SK-N-SH (cell line): Measurements from ENCODE around the gene MYLK4. TPM values are rescaled to one million over a fixed set of nuclear protein-coding genes. Genes with fewer than 3 reads are reported as not detected.

Experiments
- CTCF ChIA-PET: fragments of 300-600, 350-600 bp; formaldehyde crosslinking; extraction: SDS; loops from one replicate; lab custom pipeline; 2021; lab: Yijun Ruan, JAX
- POLR2A ChIA-PET: fragments of 350-600 bp; sonication (Branson Sonifier 250); formaldehyde crosslinking; extraction: SDS; loops from one replicate; lab custom pipeline; 2020; ENCODE audit warnings: antibody characterized with exemption, inconsistent platforms; lab: Yijun Ruan, JAX
- DNase-seq: peaks from one replicate; pipeline ENCODE4 v3.0.0; 2012
- H2AFZ ChIP-seq: fragments of 200-600 bp; sonication (generic); 2 replicates; pipeline ENCODE4 v1.8.1; 2016; ENCODE audit warnings: antibody characterized with exemption, mild to moderate bottlenecking, low read depth
- H3F3A ChIP-seq: fragments of 200-600 bp; sonication (generic); replicated peaks from 2 replicates; pipeline ENCODE3; 2016; ENCODE audit warnings: antibody characterized with exemption, mild to moderate bottlenecking; ENCODE audit not compliant: insufficient read depth
- H3K27ac ChIP-seq, 2 experiments: fragments of 200-500 bp in 1 of 2; fragments of 200-600 bp in 1 of 2; sonication (Bioruptor generic) in 1 of 2; sonication (generic), shearing (Covaris generic) in 1 of 2; 2 replicates each; pipeline versions ENCODE4 v1.5.1 to v1.6.1; 2014 to 2016; ENCODE audit warnings: low read depth in 2 of 2, inconsistent platforms in 1 of 2, low read length in 1 of 2, mild to moderate bottlenecking in 1 of 2, mixed read lengths in 1 of 2
- H3K27me3 ChIP-seq: fragments of 200-600 bp; sonication (generic), shearing (Covaris generic); 2 replicates; pipeline ENCODE4 v1.6.1; 2016; ENCODE audit warnings: mixed run types; ENCODE audit not compliant: insufficient read depth
- H3K36me3 ChIP-seq, 2 experiments: fragments of 200-500 bp in 1 of 2; fragments of 200-600 bp in 1 of 2; sonication (Bioruptor generic) in 1 of 2; sonication (generic) in 1 of 2; replicated peaks in 1 of 2; 2 replicates each; pipeline versions ENCODE3 to v1.5.1; 2014 to 2016; ENCODE audit warnings: low read length in 1 of 2, mild to moderate bottlenecking in 1 of 2; ENCODE audit not compliant: insufficient read depth in 2 of 2, control insufficient read depth in 1 of 2
- H3K4me1 ChIP-seq, 2 experiments: fragments of 200-500 bp in 1 of 2; fragments of 200-600 bp in 1 of 2; sonication (Bioruptor generic) in 1 of 2; sonication (generic), shearing (Covaris generic) in 1 of 2; 2 replicates each; pipeline versions ENCODE4 v1.5.1 to v1.6.1; 2014 to 2016; ENCODE audit warnings: low read depth in 1 of 2, low read length in 1 of 2, mixed run types in 1 of 2; ENCODE audit not compliant: insufficient read depth in 2 of 2, control insufficient read depth in 1 of 2
- H3K4me2 ChIP-seq: fragments of 200-600 bp; sonication (generic), shearing (Covaris generic); 2 replicates; pipeline ENCODE4 v1.6.1; 2017; ENCODE audit warnings: mixed run types
- H3K4me3 ChIP-seq, 2 experiments: fragments of 200-500 bp in 1 of 2; fragments of 200-600 bp in 1 of 2; sonication (Bioruptor generic) in 1 of 2; sonication (generic), shearing (Covaris generic) in 1 of 2; 2 replicates each; pipeline versions ENCODE4 v1.5.1 to v1.8.1; 2014 to 2016; ENCODE audit warnings: low read depth in 2 of 2, inconsistent platforms in 1 of 2, low read length in 1 of 2, mild to moderate bottlenecking in 1 of 2, mixed read lengths in 1 of 2, moderate library complexity in 1 of 2
- H3K79me2 ChIP-seq: fragments of 200-600 bp; sonication (generic); 2 replicates; pipeline ENCODE4 v1.8.1; 2017; ENCODE audit warnings: mild to moderate bottlenecking; ENCODE audit not compliant: insufficient read depth
- H3K9ac ChIP-seq: fragments of 200-600 bp; sonication (generic); 2 replicates; pipeline ENCODE4 v1.6.1; 2017; ENCODE audit warnings: mixed run types
- H3K9me2 ChIP-seq: fragments of 200-600 bp; sonication (generic); 2 replicates; pipeline ENCODE4 v1.6.1; 2017; ENCODE audit warnings: mixed run types
- H3K9me3 ChIP-seq: fragments of 200-600 bp; sonication (generic); 2 replicates; pipeline ENCODE4 v1.6.1; 2017; ENCODE audit warnings: mixed run types, mild to moderate bottlenecking, moderate library complexity
- H4K20me1 ChIP-seq: fragments of 200-600 bp; sonication (generic); 2 replicates; pipeline ENCODE4 v1.6.1; 2017; ENCODE audit warnings: mild to moderate bottlenecking, mixed run types; ENCODE audit not compliant: insufficient read depth
- CHD2 ChIP-seq: fragments of 150-350 bp; IDR thresholded peaks from 2 replicates; pipeline ENCODE4 v1.6.1; 2018; ENCODE audit warnings: low read length; ENCODE audit not compliant: partially characterized antibody
- FOSL2 ChIP-seq: IDR thresholded peaks from 2 replicates; pipeline ENCODE4 v1.4.0; 2012; ENCODE audit warnings: low read depth, mild to moderate bottlenecking, moderate library complexity, borderline replicate concordance
- FOXM1 ChIP-seq: IDR thresholded peaks from 2 replicates; pipeline ENCODE4 v1.4.0; 2012; ENCODE audit warnings: low read depth, mild to moderate bottlenecking
- GATA2 ChIP-seq: sonication (generic); formaldehyde crosslinking; IDR thresholded peaks from 2 replicates; pipeline ENCODE4 v1.5.0; 2020; ENCODE audit warnings: mild to moderate bottlenecking, missing genetic modification reagents
- IRF3 ChIP-seq: fragments of 150-350 bp; IDR thresholded peaks from 2 replicates; pipeline ENCODE4 v1.6.1; 2016; ENCODE audit warnings: mild to moderate bottlenecking, low read depth, low read length
- MEF2A ChIP-seq: IDR thresholded peaks from 2 replicates; pipeline ENCODE4 v1.4.0; 2012; ENCODE audit warnings: low read depth, borderline replicate concordance
- MXI1 ChIP-seq: IDR thresholded peaks from 2 replicates; pipeline ENCODE4 v1.6.1; 2012; ENCODE audit warnings: mild to moderate bottlenecking, low read depth, low read length, improper control_type of control experiment
- POLR2AphosphoS5 ChIP-seq: IDR thresholded peaks from 2 replicates; pipeline ENCODE4 v1.6.1; 2012; ENCODE audit warnings: low read depth, low read length
- RAD21 ChIP-seq: IDR thresholded peaks from 2 replicates; pipeline ENCODE4 v1.6.1; 2012; ENCODE audit warnings: mild to moderate bottlenecking, low read length
- RCOR1 ChIP-seq: fragments of 150-350 bp; IDR thresholded peaks from 2 replicates; pipeline ENCODE4 v1.6.1; 2017; ENCODE audit warnings: antibody characterized with exemption, low read length
- REST ChIP-seq: IDR thresholded peaks from 2 replicates; pipeline ENCODE4 v1.6.1; 2012; ENCODE audit warnings: mild to moderate bottlenecking, low read depth, low read length, moderate library complexity
- RFX5 ChIP-seq: IDR thresholded peaks from 2 replicates; pipeline ENCODE4 v1.6.1; 2012; ENCODE audit warnings: mild to moderate bottlenecking, improper control_type of control experiment, low read length
- RXRA ChIP-seq: IDR thresholded peaks from 2 replicates; pipeline ENCODE4 v1.4.0; 2012; ENCODE audit warnings: low read depth, mild to moderate bottlenecking, borderline replicate concordance
- SMC3 ChIP-seq: IDR thresholded peaks from 2 replicates; pipeline ENCODE4 v1.6.1; 2012; ENCODE audit warnings: low read depth, low read length, improper control_type of control experiment
- TAF1 ChIP-seq: IDR thresholded peaks from 2 replicates; pipeline ENCODE4 v1.6.1; 2012; ENCODE audit warnings: low read depth, mild to moderate bottlenecking, low read length, moderate library complexity, borderline replicate concordance
- TCF12 ChIP-seq: IDR thresholded peaks from 2 replicates; pipeline ENCODE4 v1.4.0; 2012
- USF2 ChIP-seq: fragments of 150-350 bp; IDR thresholded peaks from 2 replicates; pipeline ENCODE4 v1.6.1; 2017; ENCODE audit warnings: antibody characterized with exemption, low read length, low read depth, borderline replicate concordance
- WGBS: methylation state at CpG from one replicate; pipeline ENCODE4 v1.1.6; 2017; ENCODE audit warnings: low lambda C conversion rate; 5-methylcytosine and 5-hydroxymethylcytosine counted together
- polyA plus RNA-seq, 3 experiments: library from polyadenylated mRNA; depleted of rRNA; stranded (reverse); fragments of >200 nt; gene quantifications; 2 replicates each; pipeline ENCODE4 v1.2.3, GENCODE V29; 2012
- TF ChIP-seq, protein P1 (sequence below): IDR thresholded peaks from 2 replicates; pipeline ENCODE4; 2012

MYLK4 gene
- polyA plus RNA-seq, 1 of the 3 experiments (the other 2 are of a cell fraction) = 0.16 TPM

- Histone ChIP-seq H3K4me3 (no peak overlapping the region), H3F3A (no peaks in the 10 kb centered on the region), H3K9ac (no peak overlapping the region), H3K27ac (no peak overlapping the region), H3K79me2 (no peaks in the 10 kb centered on the region; the same call in 1 of the 2 replicates), H3K36me3 (no peaks in the 10 kb centered on the region), H3K9me2 (no peaks in the 10 kb centered on the region), H3K27me3 (no peaks in the 10 kb centered on the region), H4K20me1 (no peaks in the 10 kb centered on the region), H3K4me2 (no peak overlapping the region), H3K9me3 (no peaks in the 10 kb centered on the region), H2AFZ (no peak overlapping the region), H3K4me1 (peaks cover 0 to 10% of the 10 kb centered on the region in 2 experiments; a peak in 2 of 4 replicates)
- no peak for DNase-seq
- WGBS = 98% methylated on average over 3 of the region's 3 CpGs
- CTCF ChIA-PET = interaction anchor here (0.7 to 1.5 kb wide), 6 partner anchors 12 to 191 kb away, joined by 3 to 4 read pairs (median 3); no protein-coding TSS in a partner anchor
- TF ChIP-seq REST (no peak), RXRA (no peak), TCF12 (no peak), CHD2 (no peak)
- POLR2A ChIA-PET = interaction anchor here (0.6 kb wide), 1 partner anchor 824 kb away, joined by 3 read pairs; no protein-coding TSS in a partner anchor
Measured at GRCh38 chr6:2797564-2798031, 46.9 kb upstream of the MYLK4 start.

DNA sequence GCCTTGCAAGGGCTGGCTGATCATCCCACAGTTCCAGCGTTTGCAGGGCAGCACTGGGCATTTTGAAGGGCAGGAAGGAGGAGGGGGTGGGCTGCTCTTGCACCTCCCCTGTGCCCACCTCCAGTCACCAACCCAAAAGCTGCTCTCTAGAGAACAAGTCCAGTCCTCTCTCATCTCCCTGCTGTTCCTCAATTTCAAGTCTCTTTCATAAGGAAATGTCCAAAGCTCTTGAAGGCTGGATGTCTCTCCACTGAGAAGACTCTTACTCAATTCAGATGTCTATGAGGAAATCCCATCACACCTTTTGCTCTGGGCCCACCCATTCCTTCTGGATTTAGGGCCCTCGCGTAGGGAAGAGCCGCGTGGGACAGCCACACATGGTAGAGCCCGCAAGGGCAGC is 46.1 kb upstream of the MYLK4 start:
- ChIA-PET POLR2A (no interaction called here), CTCF (interaction anchor here (0.8 to 1.1 kb wide), 3 partner anchors 44 to 135 kb away, joined by 3 read pairs; no protein-coding TSS in a partner anchor)
- H3K4me3 ChIP-seq = no peak overlapping the region
- no peaks in the 10 kb centered on the region for H3K27me3 ChIP-seq
- H3K9me3 ChIP-seq = no peaks in the 10 kb centered on the region
- TF ChIP-seq, protein P1, sequence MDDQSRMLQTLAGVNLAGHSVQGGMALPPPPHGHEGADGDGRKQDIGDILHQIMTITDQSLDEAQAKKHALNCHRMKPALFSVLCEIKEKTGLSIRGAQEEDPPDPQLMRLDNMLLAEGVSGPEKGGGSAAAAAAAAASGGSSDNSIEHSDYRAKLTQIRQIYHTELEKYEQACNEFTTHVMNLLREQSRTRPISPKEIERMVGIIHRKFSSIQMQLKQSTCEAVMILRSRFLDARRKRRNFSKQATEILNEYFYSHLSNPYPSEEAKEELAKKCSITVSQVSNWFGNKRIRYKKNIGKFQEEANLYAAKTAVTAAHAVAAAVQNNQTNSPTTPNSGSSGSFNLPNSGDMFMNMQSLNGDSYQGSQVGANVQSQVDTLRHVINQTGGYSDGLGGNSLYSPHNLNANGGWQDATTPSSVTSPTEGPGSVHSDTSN = no peak
- TF ChIP-seq RXRA = no peak
- TF ChIP-seq RCOR1 = no peak
- TF ChIP-seq FOSL2 = no peak
- no peak for TF ChIP-seq SMC3
- TF ChIP-seq RFX5 = no peak
- TF ChIP-seq USF2 = no peak
- no peak for TF ChIP-seq POLR2AphosphoS5
- no peak for TF ChIP-seq IRF3
- TF ChIP-seq MXI1 = no peak
- no peak for TF ChIP-seq GATA2 (CRISPR knock-in tag)
- TF ChIP-seq TCF12 = no peak
- no peak for TF ChIP-seq MEF2A
- TF ChIP-seq RAD21 = no peak
- no peak for TF ChIP-seq FOXM1
- no peak for TF ChIP-seq CHD2
- TF ChIP-seq TAF1 = no peak
- 80% methylated on average over 5 of the region's 6 CpGs for WGBS
- H4K20me1 ChIP-seq = no peaks in the 10 kb centered on the region
- no peak overlapping the region for H2AFZ ChIP-seq
- no peak overlapping the region for H3K9ac ChIP-seq
- H3K27ac ChIP-seq = no peak overlapping the region
- no peak overlapping the region for H3K4me2 ChIP-seq
- H3F3A ChIP-seq = no peaks in the 10 kb centered on the region
- peaks cover 0 to 12% of the 10 kb centered on the region in 2 experiments; a peak in 2 of 4 replicates for H3K4me1 ChIP-seq
- H3K79me2 ChIP-seq = no peaks in the 10 kb centered on the region; the same call in 1 of the 2 replicates
- H3K9me2 ChIP-seq = no peaks in the 10 kb centered on the region
- DNase-seq = no peak
- no peaks in the 10 kb centered on the region for H3K36me3 ChIP-seq
